Stimulated activated CD8-positive, alpha-beta memory T cell treated with anti-CD3 and anti-CD28 coated beads, Interleukin-15, amount 100 ng/mL, for 1 hour (primary cell): ENCODE results near the gene GVQW3.

ENCODE experiments used
- DNase-seq: peaks from one replicate; pipeline ENCODE4 v3.0.0-alpha.2; 2020; ENCODE audit warnings: low read depth

GVQW3 gene

DNA sequence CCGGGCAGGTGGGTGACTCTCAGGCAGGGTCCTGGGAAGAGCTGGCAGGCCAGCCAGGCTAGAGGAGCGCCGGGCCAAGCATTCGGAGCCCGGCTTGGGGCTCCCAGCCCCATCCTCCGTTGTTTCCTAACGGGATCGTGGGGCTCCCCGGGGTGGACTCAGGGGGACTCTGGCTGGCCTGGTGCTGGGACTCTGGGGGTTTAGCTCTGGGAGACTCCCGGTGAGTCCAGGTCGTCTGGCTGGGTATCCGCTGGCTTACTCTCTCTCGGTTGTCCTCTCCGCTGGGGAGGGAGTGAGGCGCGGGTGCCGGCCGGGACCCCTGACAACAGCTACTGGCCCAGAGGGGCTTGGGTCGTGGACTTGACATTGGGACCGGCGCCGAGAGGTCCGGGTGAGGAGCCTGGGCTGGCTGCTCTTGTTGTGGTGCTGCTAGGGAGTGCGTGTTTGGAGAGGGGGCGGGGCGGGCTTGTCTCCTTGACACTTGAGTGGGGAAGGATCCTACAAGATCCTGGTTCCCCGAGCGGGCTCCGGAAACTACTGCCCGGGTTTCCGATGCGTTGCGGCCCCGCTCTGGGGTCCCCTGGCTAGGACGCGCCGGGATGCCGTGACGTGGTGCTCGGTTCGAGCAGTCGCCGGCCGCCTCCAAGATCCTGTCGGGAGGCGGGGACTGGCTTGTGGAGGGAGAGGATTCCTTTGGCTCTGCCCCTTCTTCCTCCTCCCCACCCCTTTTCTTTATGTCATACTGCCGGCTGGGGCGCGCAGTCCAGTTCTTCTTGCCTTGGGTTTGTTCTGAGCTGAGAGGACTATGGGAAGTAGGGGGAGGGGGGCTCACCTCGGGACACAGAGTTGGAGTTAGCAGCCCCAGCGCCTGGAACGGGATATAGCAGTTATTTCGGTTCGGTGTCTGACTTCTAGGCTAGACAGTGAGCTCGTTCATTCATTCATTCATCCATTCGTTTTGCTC lies 64.3 kb downstream of the GVQW3 start:
- DNase-seq: peak; percentile 8

DNA sequence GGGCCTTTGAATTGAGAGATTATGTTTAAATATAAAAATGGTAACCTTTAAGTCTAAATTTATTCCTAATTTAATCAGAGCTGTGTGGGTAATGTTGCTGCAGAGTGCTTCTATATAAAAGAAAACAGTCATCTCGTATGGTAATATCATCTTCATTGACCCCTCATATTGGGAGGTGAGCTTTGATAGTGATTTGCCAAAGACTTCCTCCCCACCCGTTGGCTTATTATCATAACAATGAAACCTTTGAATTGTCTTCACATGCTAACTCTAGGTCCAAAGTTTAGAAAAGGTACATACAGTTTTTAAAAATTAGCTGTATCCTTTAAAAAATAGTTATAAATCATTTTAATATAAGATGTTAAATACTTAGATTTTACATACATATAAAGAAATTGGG lies 67.4 kb downstream of the GVQW3 start:
- no peak for DNase-seq

DNA sequence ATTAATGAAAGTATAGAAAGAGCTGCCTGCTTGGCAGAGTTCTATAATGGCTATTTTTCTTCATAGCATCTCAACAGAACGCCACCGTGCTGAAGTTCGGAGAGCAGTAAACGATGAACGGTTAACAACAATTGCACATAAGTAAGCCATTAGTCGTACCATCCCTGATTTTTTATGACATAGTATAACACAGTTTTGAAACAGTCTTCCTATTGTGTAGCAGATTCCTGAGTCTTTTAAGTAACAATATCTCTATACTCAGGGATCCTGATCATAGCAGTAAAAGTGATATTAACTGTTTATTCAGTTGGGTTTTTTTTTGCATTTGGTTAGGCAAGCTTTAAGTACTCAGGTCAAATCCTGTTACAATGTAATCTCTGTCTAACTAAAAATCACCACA lies 72.1 kb downstream of the GVQW3 start:
- DNase-seq: no peak

DNA sequence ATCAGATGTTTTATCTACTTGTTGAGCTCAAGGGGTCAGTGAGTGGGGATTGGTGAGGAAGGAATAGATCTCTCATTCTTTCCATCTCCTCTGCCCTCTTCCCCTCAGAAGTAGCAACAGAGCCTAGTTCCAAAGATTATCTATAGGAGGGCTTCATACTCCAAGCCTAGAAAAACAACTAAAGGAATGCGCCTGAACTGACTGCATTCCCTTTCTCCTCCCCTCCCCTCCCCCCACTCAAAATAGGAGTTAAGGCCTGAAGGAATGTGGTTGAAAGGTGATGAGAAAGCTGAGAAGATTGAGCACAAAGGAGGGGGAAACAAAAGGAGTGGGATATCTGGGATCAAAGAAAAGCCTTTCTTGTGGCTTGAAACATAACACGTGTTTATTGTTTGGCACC lies 74.2 kb downstream of the GVQW3 start:
- no peak for DNase-seq

DNA sequence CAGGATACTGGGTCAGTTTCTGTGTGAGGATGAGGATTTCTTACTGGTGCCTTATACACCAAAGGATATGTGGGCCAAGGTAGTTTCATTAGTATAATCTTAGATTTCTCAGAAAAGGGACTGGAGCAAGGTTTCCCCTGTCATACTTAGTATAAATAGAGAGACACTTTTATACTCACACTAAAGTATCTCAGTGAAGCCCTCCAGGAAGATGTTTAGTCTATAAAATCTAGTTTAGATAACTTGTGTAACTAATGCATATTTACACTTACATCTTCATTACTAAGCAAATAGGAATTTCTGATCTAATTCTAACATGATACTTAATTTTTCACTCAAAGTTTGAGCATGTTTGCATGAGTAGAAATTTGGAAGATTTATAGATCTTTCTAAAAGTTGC lies 74.8 kb downstream of the GVQW3 start:
- DNase-seq: no peak

DNA sequence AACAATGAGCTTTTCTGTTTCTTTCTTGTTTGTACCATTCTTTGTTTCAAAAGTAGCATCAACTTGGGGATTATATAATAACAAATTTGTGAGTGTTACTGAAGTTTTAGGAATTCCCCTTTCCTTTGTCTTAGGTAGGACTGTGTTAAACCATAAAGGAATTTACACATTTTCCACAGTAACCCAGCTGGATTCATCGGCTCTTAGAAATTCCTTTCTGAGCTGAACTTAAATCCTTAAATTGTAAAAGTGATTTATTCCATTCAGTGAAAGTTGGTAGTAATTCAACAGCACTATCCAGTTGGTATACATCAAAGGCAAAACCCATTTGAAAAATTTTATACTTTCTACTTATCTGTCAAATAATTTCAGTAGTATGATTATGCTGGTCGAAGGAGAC lies 75.4 kb downstream of the GVQW3 start:
- DNase-seq: no peak
